NB4 (cell line): ENCODE measurements around the gene AGBL4.

Experiments used
- DNase-seq: peaks from one replicate; pipeline ENCODE4 v3.0.0; 2010; ENCODE audit warnings: low read depth
- H3K4me3 ChIP-seq: one replicate; pipeline ENCODE4 v1.5.1; 2011; ENCODE audit warnings: mild to moderate bottlenecking, low read depth, low read length, moderate library complexity
- CTCF ChIP-seq: IDR thresholded peaks from one replicate; pipeline ENCODE4 v1.5.1; 2012; ENCODE audit warnings: low read depth, low read length
- MYC ChIP-seq: IDR thresholded peaks from 2 replicates; pipeline ENCODE4 v1.6.1; 2011; ENCODE audit warnings: low read depth, low read length
- POLR2A ChIP-seq: IDR thresholded peaks from 2 replicates; pipeline ENCODE4 v1.6.1; 2011; ENCODE audit warnings: mild to moderate bottlenecking; ENCODE audit not compliant: insufficient read length; ENCODE audit errors: extremely low read depth
- TF ChIP-seq, protein P1 (sequence below): IDR thresholded peaks from 2 replicates; pipeline ENCODE4 v1.6.1; 2011; ENCODE audit warnings: low read depth, low read length

AGBL4 gene

DNA sequence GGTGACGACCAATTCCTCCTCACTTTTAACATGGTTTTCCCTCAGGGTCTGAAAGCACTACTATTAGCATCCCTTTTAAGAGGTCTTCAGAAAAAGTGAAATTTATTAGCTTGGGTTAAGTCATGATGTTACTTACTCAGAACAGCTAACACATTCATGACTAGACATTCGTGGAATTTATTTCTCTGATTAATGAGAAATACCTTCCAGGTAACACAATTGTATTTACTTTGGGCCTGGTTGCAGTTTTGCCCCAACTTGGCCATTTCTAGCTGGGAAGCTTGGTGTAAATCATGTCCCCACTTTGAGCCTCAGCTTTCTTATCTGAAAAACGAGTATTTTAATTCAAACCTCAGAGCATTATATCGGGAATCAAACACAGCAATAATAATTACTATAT is 1432.6 kb downstream of the AGBL4 start:
- H3K4me3 ChIP-seq, result no peak overlapping the region

GRCh38 chr1:48588061-48588460 is 1435.7 kb downstream of the AGBL4 start:
- DNase-seq, result no peak
- TF ChIP-seq POLR2A, result no peak
- no peak for TF ChIP-seq CTCF
- TF ChIP-seq, protein P1, sequence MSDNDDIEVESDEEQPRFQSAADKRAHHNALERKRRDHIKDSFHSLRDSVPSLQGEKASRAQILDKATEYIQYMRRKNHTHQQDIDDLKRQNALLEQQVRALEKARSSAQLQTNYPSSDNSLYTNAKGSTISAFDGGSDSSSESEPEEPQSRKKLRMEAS, result no peak
- TF ChIP-seq MYC, result no peak
- H3K4me3 ChIP-seq, result no peak overlapping the region

More for the DNA sequence above, 1432.6 kb downstream of the AGBL4 start:
- DNase-seq, result no peak
- TF ChIP-seq MYC, result no peak
- TF ChIP-seq CTCF, result no peak
- TF ChIP-seq, protein P1, result no peak
- no peak for TF ChIP-seq POLR2A

DNA sequence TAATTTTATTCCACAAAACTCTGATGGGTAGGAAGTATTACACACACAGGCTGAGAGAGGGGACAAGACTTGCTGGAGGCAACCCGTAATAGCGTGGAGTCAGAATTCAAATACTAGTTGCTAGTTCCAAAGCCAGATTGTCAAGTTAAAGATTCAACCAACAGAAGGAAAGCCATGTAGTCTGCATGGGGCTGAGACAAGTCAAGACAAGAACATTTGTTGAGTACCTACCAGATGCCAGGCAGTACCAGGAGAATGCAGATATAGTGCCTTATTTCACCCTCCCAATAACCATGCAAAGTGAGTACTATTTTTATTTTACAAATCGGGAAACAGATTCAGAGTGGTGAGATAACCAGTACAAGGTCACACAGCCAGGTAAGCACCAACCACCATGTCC is 1441.3 kb downstream of the AGBL4 start:
- no peak overlapping the region for H3K4me3 ChIP-seq
- no peak for DNase-seq
- TF ChIP-seq, protein P1, result no peak

- TF ChIP-seq CTCF (no peak), MYC (no peak), POLR2A (no peak)
- TF ChIP-seq, protein P1, result no peak
- H3K4me3 ChIP-seq, result no peak overlapping the region
- no peak for DNase-seq
Observed at GRCh38 chr1:48581270-48581669, 1442.5 kb downstream of the AGBL4 start.

DNA sequence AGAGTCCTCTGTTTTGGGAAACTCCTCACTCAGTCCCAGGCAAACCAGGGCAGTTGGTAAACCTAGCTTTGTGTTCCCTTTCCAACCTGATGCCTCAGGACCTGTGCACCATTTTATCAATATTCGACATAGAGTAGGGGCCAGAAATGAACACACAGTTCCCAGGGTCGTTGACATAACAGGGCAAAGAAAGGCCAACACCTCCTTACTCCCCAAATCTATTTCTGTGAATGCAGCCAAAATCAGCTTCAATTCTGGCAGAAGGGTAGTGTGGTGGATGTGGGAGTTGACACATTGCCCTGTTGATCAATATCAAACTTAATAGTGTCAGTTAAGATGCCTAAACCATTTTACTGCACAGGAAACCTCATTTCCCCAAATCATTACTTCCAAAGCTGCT is 1447.2 kb downstream of the AGBL4 start:
- no peak overlapping the region for H3K4me3 ChIP-seq
- no peak for DNase-seq
- no peak for TF ChIP-seq CTCF
- TF ChIP-seq POLR2A, result no peak
- TF ChIP-seq, protein P1, result no peak
- TF ChIP-seq MYC, result no peak

- DNase-seq, result peak; percentile 82
- TF ChIP-seq, protein P1, result peak; percentile 3; the same call in 1 of the 2 replicates
- TF ChIP-seq CTCF, result peak; percentile 86
- no peak for TF ChIP-seq POLR2A
- TF ChIP-seq MYC, result peak; percentile 67
- H3K4me3 ChIP-seq, result no peak overlapping the region
Observed at GRCh38 chr1:48572646-48573258, 1451.0 kb downstream of the AGBL4 start.
